ENCODE data around the gene BCAR1. TPM values are rescaled to one million over a fixed set of nuclear protein-coding genes. Genes with fewer than 3 reads are reported as not detected.

BCAR1 gene, protein sequence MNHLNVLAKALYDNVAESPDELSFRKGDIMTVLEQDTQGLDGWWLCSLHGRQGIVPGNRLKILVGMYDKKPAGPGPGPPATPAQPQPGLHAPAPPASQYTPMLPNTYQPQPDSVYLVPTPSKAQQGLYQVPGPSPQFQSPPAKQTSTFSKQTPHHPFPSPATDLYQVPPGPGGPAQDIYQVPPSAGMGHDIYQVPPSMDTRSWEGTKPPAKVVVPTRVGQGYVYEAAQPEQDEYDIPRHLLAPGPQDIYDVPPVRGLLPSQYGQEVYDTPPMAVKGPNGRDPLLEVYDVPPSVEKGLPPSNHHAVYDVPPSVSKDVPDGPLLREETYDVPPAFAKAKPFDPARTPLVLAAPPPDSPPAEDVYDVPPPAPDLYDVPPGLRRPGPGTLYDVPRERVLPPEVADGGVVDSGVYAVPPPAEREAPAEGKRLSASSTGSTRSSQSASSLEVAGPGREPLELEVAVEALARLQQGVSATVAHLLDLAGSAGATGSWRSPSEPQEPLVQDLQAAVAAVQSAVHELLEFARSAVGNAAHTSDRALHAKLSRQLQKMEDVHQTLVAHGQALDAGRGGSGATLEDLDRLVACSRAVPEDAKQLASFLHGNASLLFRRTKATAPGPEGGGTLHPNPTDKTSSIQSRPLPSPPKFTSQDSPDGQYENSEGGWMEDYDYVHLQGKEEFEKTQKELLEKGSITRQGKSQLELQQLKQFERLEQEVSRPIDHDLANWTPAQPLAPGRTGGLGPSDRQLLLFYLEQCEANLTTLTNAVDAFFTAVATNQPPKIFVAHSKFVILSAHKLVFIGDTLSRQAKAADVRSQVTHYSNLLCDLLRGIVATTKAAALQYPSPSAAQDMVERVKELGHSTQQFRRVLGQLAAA
- total RNA-seq, result 19.3 TPM

- peaks cover 85 to 88% (median 86%) of the 10 kb centered on the region in 3 donors for H3K4me1 ChIP-seq (ENCODE audit: control insufficient read depth in 3 of 3, insufficient read depth in 3 of 3, low read length in 3 of 3)
- no peaks in the 10 kb centered on the region for H3K36me3 ChIP-seq (ENCODE audit: control insufficient read depth in 3 of 3, insufficient read depth in 3 of 3, low read length in 3 of 3)
- peak within 1 kb of the TSS; percentile 76 to 83 (median 78) for H3K4me3 ChIP-seq (ENCODE audit: low read length in 3 of 3)
- H3K27ac ChIP-seq (ENCODE audit: low read depth, low read length), result peak within 1 kb of the TSS; percentile 96
- H3K27me3 ChIP-seq (ENCODE audit: control insufficient read depth in 3 of 3, insufficient read depth in 3 of 3, low read length in 3 of 3), result no peaks in the 10 kb centered on the region
- H3K9me3 ChIP-seq (ENCODE audit: control insufficient read depth in 3 of 3, low read length in 3 of 3), result no peaks in the 10 kb centered on the region
- H3K9ac ChIP-seq (ENCODE audit: low read depth in 1 of 3, low read length in 3 of 3), result peak within 1 kb of the TSS; percentile 84 to 92 (median 87)
These were observed at the start of gene BCAR1 for GRCh38 chr16:75251280-75252048. TSS of gene BCAR1 (minus strand) at chr16:75251624. CDS start at chr16:75251482, 142 bp downstream.

DNA sequence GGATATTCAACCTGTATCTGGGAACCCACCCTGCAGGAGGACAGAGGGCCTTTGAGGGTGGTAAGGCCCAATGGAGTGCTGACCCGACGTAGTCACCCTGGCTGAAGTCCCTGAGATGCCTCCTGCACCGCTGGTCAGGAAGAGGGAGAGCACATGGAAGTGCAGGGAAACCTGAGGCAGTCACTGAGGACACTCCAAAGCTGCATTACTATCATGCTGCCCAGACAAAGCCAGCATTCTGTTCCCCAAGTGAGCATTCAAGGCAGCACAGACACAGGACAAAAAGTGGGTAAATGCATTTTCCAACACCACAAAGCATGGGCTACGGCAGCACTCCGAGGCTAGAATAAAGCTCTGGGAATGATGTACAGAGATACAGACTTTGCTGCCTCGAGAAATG lies 46.8 kb upstream of the BCAR1 start:
- Histone ChIP-seq H3K4me3 (ENCODE audit: low read length in 3 of 3) (no peak overlapping the region), H3K9ac (ENCODE audit: low read depth in 1 of 3, low read length in 3 of 3) (no peak overlapping the region), H3K27me3 (ENCODE audit: control insufficient read depth in 3 of 3, insufficient read depth in 3 of 3, low read length in 3 of 3) (no peaks in the 10 kb centered on the region), H3K36me3 (ENCODE audit: control insufficient read depth in 3 of 3, insufficient read depth in 3 of 3, low read length in 3 of 3) (peaks cover 7 to 27% (median 20%) of the 10 kb centered on the region in 3 donors), H3K9me3 (ENCODE audit: control insufficient read depth in 3 of 3, low read length in 3 of 3) (no peaks in the 10 kb centered on the region), H3K4me1 (ENCODE audit: control insufficient read depth in 3 of 3, insufficient read depth in 3 of 3, low read length in 3 of 3) (peaks cover 0 to 5% (median 5%) of the 10 kb centered on the region in 3 donors), H3K27ac (ENCODE audit: low read depth, low read length) (no peak overlapping the region)

GRCh38 chr16:75296606-75297005 lies 45.2 kb upstream of the BCAR1 start:
- H3K27ac ChIP-seq (ENCODE audit: low read depth, low read length), result no peak overlapping the region
- no peaks in the 10 kb centered on the region for H3K9me3 ChIP-seq (ENCODE audit: control insufficient read depth in 3 of 3, low read length in 3 of 3)
- H3K27me3 ChIP-seq (ENCODE audit: control insufficient read depth in 3 of 3, insufficient read depth in 3 of 3, low read length in 3 of 3), result no peaks in the 10 kb centered on the region
- no peak overlapping the region for H3K4me3 ChIP-seq (ENCODE audit: low read length in 3 of 3)
- H3K4me1 ChIP-seq (ENCODE audit: control insufficient read depth in 3 of 3, insufficient read depth in 3 of 3, low read length in 3 of 3), result peaks cover 0 to 5% (median 5%) of the 10 kb centered on the region in 3 donors
- H3K36me3 ChIP-seq (ENCODE audit: control insufficient read depth in 3 of 3, insufficient read depth in 3 of 3, low read length in 3 of 3), result peaks cover 13 to 26% (median 18%) of the 10 kb centered on the region in 3 donors
- H3K9ac ChIP-seq (ENCODE audit: low read depth in 1 of 3, low read length in 3 of 3), result no peak overlapping the region

GRCh38 chr16:75294773-75295459 lies 43.5 kb upstream of the BCAR1 start:
- Histone ChIP-seq H3K9ac (ENCODE audit: low read depth in 1 of 3, low read length in 3 of 3) (no peak overlapping the region), H3K4me3 (ENCODE audit: low read length in 3 of 3) (no peak overlapping the region), H3K4me1 (ENCODE audit: control insufficient read depth in 3 of 3, insufficient read depth in 3 of 3, low read length in 3 of 3) (peaks cover 0 to 7% (median 5%) of the 10 kb centered on the region in 3 donors), H3K27me3 (ENCODE audit: control insufficient read depth in 3 of 3, insufficient read depth in 3 of 3, low read length in 3 of 3) (no peaks in the 10 kb centered on the region), H3K9me3 (ENCODE audit: control insufficient read depth in 3 of 3, low read length in 3 of 3) (no peaks in the 10 kb centered on the region), H3K36me3 (ENCODE audit: control insufficient read depth in 3 of 3, insufficient read depth in 3 of 3, low read length in 3 of 3) (peaks cover 16 to 24% (median 17%) of the 10 kb centered on the region in 3 donors), H3K27ac (ENCODE audit: low read depth, low read length) (no peak overlapping the region)

DNA sequence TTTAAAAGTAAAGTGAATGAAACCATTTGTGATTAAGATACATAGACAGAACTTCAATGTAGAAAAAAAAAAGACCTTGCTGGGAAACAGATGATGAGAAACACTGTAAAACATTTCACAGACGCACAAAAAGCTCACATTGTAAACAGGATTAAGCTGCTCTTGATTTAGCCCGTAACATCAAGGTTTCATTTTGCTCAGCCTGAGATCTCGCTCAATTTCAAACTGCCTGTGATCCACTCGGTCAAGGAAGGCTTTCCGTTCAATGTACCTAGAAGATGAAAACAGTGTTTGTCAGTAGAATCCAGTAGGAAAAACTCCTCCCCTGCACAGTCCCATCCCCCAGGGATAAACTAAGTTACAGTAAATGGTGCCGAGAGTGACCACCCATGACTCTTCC lies 42.3 kb upstream of the BCAR1 start:
- no peak overlapping the region for H3K9ac ChIP-seq (ENCODE audit: low read depth in 1 of 3, low read length in 3 of 3)
- no peak overlapping the region for H3K4me3 ChIP-seq (ENCODE audit: low read length in 3 of 3)
- H3K27me3 ChIP-seq (ENCODE audit: control insufficient read depth in 3 of 3, insufficient read depth in 3 of 3, low read length in 3 of 3), result no peaks in the 10 kb centered on the region
- H3K9me3 ChIP-seq (ENCODE audit: control insufficient read depth in 3 of 3, low read length in 3 of 3), result no peaks in the 10 kb centered on the region
- peaks cover 13 to 21% (median 14%) of the 10 kb centered on the region in 3 donors for H3K36me3 ChIP-seq (ENCODE audit: control insufficient read depth in 3 of 3, insufficient read depth in 3 of 3, low read length in 3 of 3)
- peaks cover 0 to 9% (median 5%) of the 10 kb centered on the region in 3 donors for H3K4me1 ChIP-seq (ENCODE audit: control insufficient read depth in 3 of 3, insufficient read depth in 3 of 3, low read length in 3 of 3)
- no peak overlapping the region for H3K27ac ChIP-seq (ENCODE audit: low read depth, low read length)

- peaks cover 10 to 21% (median 14%) of the 10 kb centered on the region in 3 donors for H3K36me3 ChIP-seq (ENCODE audit: control insufficient read depth in 3 of 3, insufficient read depth in 3 of 3, low read length in 3 of 3)
- no peaks in the 10 kb centered on the region for H3K9me3 ChIP-seq (ENCODE audit: control insufficient read depth in 3 of 3, low read length in 3 of 3)
- peaks cover 0 to 13% (median 5%) of the 10 kb centered on the region in 3 donors for H3K4me1 ChIP-seq (ENCODE audit: control insufficient read depth in 3 of 3, insufficient read depth in 3 of 3, low read length in 3 of 3)
- no peak overlapping the region for H3K9ac ChIP-seq (ENCODE audit: low read depth in 1 of 3, low read length in 3 of 3)
- H3K4me3 ChIP-seq (ENCODE audit: low read length in 3 of 3), result no peak overlapping the region
- no peaks in the 10 kb centered on the region for H3K27me3 ChIP-seq (ENCODE audit: control insufficient read depth in 3 of 3, insufficient read depth in 3 of 3, low read length in 3 of 3)
- no peak overlapping the region for H3K27ac ChIP-seq (ENCODE audit: low read depth, low read length)
These were observed 41.7 kb upstream of the BCAR1 start for GRCh38 chr16:75293173-75293572.

DNA sequence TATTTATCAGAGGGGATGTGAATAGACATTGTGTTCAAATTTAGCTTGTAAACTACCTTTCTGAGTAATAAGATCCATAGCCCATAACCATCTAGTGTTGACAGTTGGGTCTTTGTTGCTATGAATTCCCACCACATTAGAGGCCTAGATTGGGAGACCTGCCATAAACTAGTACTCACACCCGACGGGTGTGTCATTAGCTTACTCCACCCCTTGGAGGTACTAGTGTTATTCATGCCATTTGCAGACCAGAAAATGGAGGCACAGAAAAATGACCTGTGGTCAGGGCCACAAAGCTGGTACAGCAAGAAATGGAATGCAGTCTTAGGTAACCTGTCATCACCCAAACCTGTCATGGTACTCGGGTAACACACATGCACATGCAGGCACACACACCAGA lies 41.3 kb upstream of the BCAR1 start:
- no peak overlapping the region for H3K4me3 ChIP-seq (ENCODE audit: low read length in 3 of 3)
- H3K4me1 ChIP-seq (ENCODE audit: control insufficient read depth in 3 of 3, insufficient read depth in 3 of 3, low read length in 3 of 3), result peaks cover 0 to 16% (median 5%) of the 10 kb centered on the region in 3 donors
- no peak overlapping the region for H3K9ac ChIP-seq (ENCODE audit: low read depth in 1 of 3, low read length in 3 of 3)
- no peaks in the 10 kb centered on the region for H3K9me3 ChIP-seq (ENCODE audit: control insufficient read depth in 3 of 3, low read length in 3 of 3)
- H3K27me3 ChIP-seq (ENCODE audit: control insufficient read depth in 3 of 3, insufficient read depth in 3 of 3, low read length in 3 of 3), result no peaks in the 10 kb centered on the region
- no peak overlapping the region for H3K27ac ChIP-seq (ENCODE audit: low read depth, low read length)
- peaks cover 14 to 21% (median 15%) of the 10 kb centered on the region in 3 donors for H3K36me3 ChIP-seq (ENCODE audit: control insufficient read depth in 3 of 3, insufficient read depth in 3 of 3, low read length in 3 of 3)

- no peaks in the 10 kb centered on the region for H3K9me3 ChIP-seq (ENCODE audit: control insufficient read depth in 3 of 3, low read length in 3 of 3)
- H3K27me3 ChIP-seq (ENCODE audit: control insufficient read depth in 3 of 3, insufficient read depth in 3 of 3, low read length in 3 of 3), result no peaks in the 10 kb centered on the region
- H3K36me3 ChIP-seq (ENCODE audit: control insufficient read depth in 3 of 3, insufficient read depth in 3 of 3, low read length in 3 of 3), result peaks cover 12 to 21% (median 17%) of the 10 kb centered on the region in 3 donors
- no peak overlapping the region for H3K27ac ChIP-seq (ENCODE audit: low read depth, low read length)
- no peak overlapping the region for H3K9ac ChIP-seq (ENCODE audit: low read depth in 1 of 3, low read length in 3 of 3)
- H3K4me1 ChIP-seq (ENCODE audit: control insufficient read depth in 3 of 3, insufficient read depth in 3 of 3, low read length in 3 of 3), result peaks cover 0 to 13% (median 0%) of the 10 kb centered on the region in 3 donors
- no peak overlapping the region for H3K4me3 ChIP-seq (ENCODE audit: low read length in 3 of 3)
These were observed 37.8 kb upstream of the BCAR1 start for GRCh38 chr16:75289189-75289588.

DNA sequence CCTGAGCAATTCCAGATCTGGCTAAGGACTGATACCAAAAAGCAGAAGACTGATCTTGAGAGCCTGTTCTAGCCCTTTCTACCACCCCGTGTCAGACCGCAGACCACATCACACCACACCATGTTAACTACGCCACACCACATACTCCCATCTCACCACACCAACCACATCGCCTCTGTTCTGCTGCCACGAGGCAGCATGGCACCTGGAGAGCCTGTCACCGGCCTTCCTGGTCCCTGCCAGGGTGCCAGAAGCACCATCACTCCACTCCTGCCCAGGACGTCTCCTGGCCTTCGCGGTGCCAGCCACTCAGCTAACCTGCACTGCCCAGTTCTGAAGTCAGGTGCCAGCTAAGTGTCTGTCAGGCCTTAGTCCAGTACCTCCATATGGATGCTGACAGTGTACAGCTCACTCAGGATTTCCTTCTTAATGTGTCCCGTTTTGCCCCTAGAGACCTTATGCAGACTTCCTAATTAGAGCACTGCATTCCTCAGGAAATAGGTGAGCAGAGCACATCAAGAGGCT lies 37.2 kb upstream of the BCAR1 start:
- H3K36me3 ChIP-seq (ENCODE audit: control insufficient read depth in 3 of 3, insufficient read depth in 3 of 3, low read length in 3 of 3), result peaks cover 12 to 21% (median 15%) of the 10 kb centered on the region in 3 donors
- no peaks in the 10 kb centered on the region for H3K27me3 ChIP-seq (ENCODE audit: control insufficient read depth in 3 of 3, insufficient read depth in 3 of 3, low read length in 3 of 3)
- no peak overlapping the region for H3K27ac ChIP-seq (ENCODE audit: low read depth, low read length)

More for the DNA sequence above, 37.2 kb upstream of the BCAR1 start:
- no peak overlapping the region for H3K4me3 ChIP-seq (ENCODE audit: low read length in 3 of 3)
- H3K4me1 ChIP-seq (ENCODE audit: control insufficient read depth in 3 of 3, insufficient read depth in 3 of 3, low read length in 3 of 3), result peaks cover 0 to 13% (median 0%) of the 10 kb centered on the region in 3 donors
- H3K9me3 ChIP-seq (ENCODE audit: control insufficient read depth in 3 of 3, low read length in 3 of 3), result no peaks in the 10 kb centered on the region
- H3K9ac ChIP-seq (ENCODE audit: low read depth in 1 of 3, low read length in 3 of 3), result no peak overlapping the region

Measured in skeletal muscle tissue (tissue), 4 donors.